OCI-LY1 (cell line): ENCODE results near the gene MAGI2.

Source experiments
- CTCF ChIP-seq: fragments of 200-600 bp; sonication (generic), shearing (Covaris generic); IDR thresholded peaks from 2 replicates; pipeline ENCODE4 v1.5.1; 2017; ENCODE audit warnings: mild to moderate bottlenecking, antibody characterized with exemption, low read length, moderate library complexity, mixed read lengths
- EZH2 ChIP-seq: fragments of 200-600 bp; sonication (generic), shearing (Covaris generic); IDR thresholded peaks from 2 replicates; pipeline ENCODE4 v1.8.0; 2017; ENCODE audit warnings: borderline replicate concordance, mixed run types, mild to moderate bottlenecking, antibody characterized with exemption, low read length, moderate library complexity, mixed read lengths

DNA sequence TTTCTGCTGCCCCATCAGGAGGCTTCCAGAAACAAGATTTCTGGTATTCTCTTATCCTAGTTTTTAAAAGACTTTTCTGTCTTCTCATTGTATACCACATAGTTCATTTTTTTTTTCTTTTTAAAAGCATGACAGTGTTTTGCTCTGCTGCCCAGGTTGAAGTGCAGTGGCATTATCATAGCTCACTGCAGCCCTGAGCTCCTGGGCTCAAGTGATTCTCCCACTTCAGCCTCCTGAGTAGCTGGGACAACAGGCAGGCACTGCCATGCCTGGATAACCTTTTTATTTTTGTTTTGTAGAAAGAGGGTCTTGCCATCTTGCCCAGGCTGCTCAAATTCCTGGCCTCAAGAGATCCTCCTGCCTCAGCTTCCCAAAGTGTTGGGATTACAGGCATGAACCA, 757.6 kb downstream of the MAGI2 start:
- TF ChIP-seq CTCF (no peak), EZH2 (no peak)
